Heart left ventricle (tissue), 16 donors: ENCODE results near the gene ZAP70. TPM values are rescaled to one million over a fixed set of nuclear protein-coding genes. Genes with fewer than 3 reads are reported as not detected.

Experiments
- ATAC-seq, 4 donors: fragments of 200-7000 bp; cut with Tn5 transposase; one replicate each; pipeline ENCODE4 v1.9.1; 2020 to 2022; ENCODE audit warnings: moderate library complexity in 4 of 4, mild to moderate bottlenecking in 3 of 4, moderate number of reproducible peaks in 1 of 4
- DNase-seq, 5 donors: peaks; one replicate each; pipeline ENCODE4 v3.0.0-alpha.2; 2020
- H3K27ac ChIP-seq, 12 donors: fragments of 200-600 bp; sonication (generic) in 4 of 12; one replicate each; pipeline versions ENCODE4 v1.5.0 to v1.8.0; 2016 to 2022; ENCODE audit warnings: mild to moderate bottlenecking in 2 of 12
- H3K27me3 ChIP-seq, 9 donors: fragments of 200-600 bp; sonication (generic) in 2 of 9; one replicate each; pipeline versions ENCODE4 v1.5.1 to v1.8.0; 2016 to 2022; ENCODE audit warnings: mild to moderate bottlenecking in 3 of 9
- H3K36me3 ChIP-seq, 9 donors: fragments of 200-600 bp; sonication (generic) in 2 of 9; one replicate each; pipeline versions ENCODE4 v1.5.0 to v1.8.0; 2018 to 2022; ENCODE audit warnings: mild to moderate bottlenecking in 2 of 9
- H3K4me1 ChIP-seq, 12 donors: fragments of 200-600 bp; sonication (generic) in 4 of 12; one replicate each; pipeline versions ENCODE4 v1.5.0 to v1.8.0; 2016 to 2022; ENCODE audit warnings: mild to moderate bottlenecking in 3 of 12
- H3K4me3 ChIP-seq, 12 donors: fragments of 200-600 bp; sonication (generic) in 4 of 12; one replicate each; pipeline versions ENCODE4 v1.5.0 to v1.8.0; 2017 to 2022; ENCODE audit warnings: mild to moderate bottlenecking in 9 of 12, moderate library complexity in 4 of 12
- H3K9me3 ChIP-seq, 12 donors: fragments of 200-600 bp; sonication (generic) in 4 of 12; one replicate each; pipeline versions ENCODE4 v1.5.0 to v1.8.0; 2016 to 2022; ENCODE audit warnings: mild to moderate bottlenecking in 1 of 12
- POLR2A ChIP-seq, 2 donors: fragments of 450-650 bp; IDR thresholded peaks; one replicate each; pipeline ENCODE4 v1.6.1; 2017; ENCODE audit warnings: antibody characterized with exemption in 2 of 2, mild to moderate bottlenecking in 2 of 2, moderate library complexity in 2 of 2
- WGBS, 4 donors: extraction: QIAGEN DNeasy Blood & Tissue Kit in 2 of 4; methylation state at CpG; one replicate each; pipeline versions ENCODE4 v1.1.5 to v1.1.7; 2013 to 2018; 5-methylcytosine and 5-hydroxymethylcytosine counted together
- intact Hi-C, 10 donors: fragments of 100-400 bp; cut with DNase I; formaldehyde crosslinking; loops; one replicate each; pipeline versions ENCODE4 v1.11.1 to v1.14.2; 2022
- long read RNA-seq, 3 donors: library from polyadenylated mRNA; unstranded; transcript quantifications; one replicate each; pipeline ENCODE4 v2.0.0, GENCODE V29; 2020 to 2021
- polyA plus RNA-seq, 2 donors: library from polyadenylated mRNA; stranded (reverse); fragments of 200-250 nt; gene quantifications; one replicate each; pipeline ENCODE4 v1.2.3, GENCODE V29; 2013
- total RNA-seq, 9 donors: library from RNA; depleted of rRNA in 2 of 9; stranded (reverse); fragments of >200 nt in 2 of 9; fragmentation: NEBNext Ultra II Directional in 3 of 9; extraction: Animal tissue kit (Norgen Biotek cat#: 25700) in 3 of 9; gene quantifications; one replicate each; pipeline versions ENCODE4 v1.1.0 to v1.2.4, GENCODE V29; 2016 to 2023
- TF ChIP-seq, protein P1 (sequence below), 12 donors: fragments of 200-600 bp; sonication (generic) in 4 of 12; IDR thresholded peaks; one replicate each; pipeline versions ENCODE4 v1.5.0 to v1.8.0; 2018 to 2022; ENCODE audit warnings: antibody characterized with exemption in 12 of 12, mild to moderate bottlenecking in 5 of 12
- donor health status: ischemic (EF 13 %, LVEDD 7.1; RV severe dilation, severe dysfunction).
- donor health status: healthy with polysubstance abuse.
- donor health status: DM: no; HTN: yes; CAD: no.
- donor health status: DM: no; HTN: no; CAD: no.
- donor health status: ischemic (EF 25% LVEDD 6.9; RV normal size, moderate dysfunction).
- donor health status: ischemic (EF 25% LVEDD 5.7; RV mildly dilated, moderate dysfunction).
- donor health status: healthy.
- donor health status: DM: yes; HTN: yes; CAD: no.
- donor health status: ischemic (EF 35%, LVEDD 5.7; RV mildly dilated, moderate dysfunction).
- donor health status: nonischemic (EF 11% LVEDD 7.7; RV severe dilation, severe dysfunction).
- donor health status: DM: yes; HTN: yes; CAD: no.
- donor health status: PGD.
- donor health status: ischemic (EF 29% LVEDD 5.4; RV normal size, mild dysfunction).
- donor health status: nonischemic (EF 23%, LVEDD 6.1; RV moderate dilation, normal function).

ZAP70 gene
- total RNA-seq, result 10 to 100 TPM in 1 of 9 donors, 1 to 10 TPM in 2, under 1 TPM in 5, not detected in 1; 0.16 to 13.5 (median 0.87) TPM
- under 1 TPM; 0.58 to 0.65 TPM for polyA plus RNA-seq
- long read RNA-seq, donor 1, result 0 reads
- long read RNA-seq, donor 2, result 0 reads
- long read RNA-seq, donor 3, result 0 reads

DNA sequence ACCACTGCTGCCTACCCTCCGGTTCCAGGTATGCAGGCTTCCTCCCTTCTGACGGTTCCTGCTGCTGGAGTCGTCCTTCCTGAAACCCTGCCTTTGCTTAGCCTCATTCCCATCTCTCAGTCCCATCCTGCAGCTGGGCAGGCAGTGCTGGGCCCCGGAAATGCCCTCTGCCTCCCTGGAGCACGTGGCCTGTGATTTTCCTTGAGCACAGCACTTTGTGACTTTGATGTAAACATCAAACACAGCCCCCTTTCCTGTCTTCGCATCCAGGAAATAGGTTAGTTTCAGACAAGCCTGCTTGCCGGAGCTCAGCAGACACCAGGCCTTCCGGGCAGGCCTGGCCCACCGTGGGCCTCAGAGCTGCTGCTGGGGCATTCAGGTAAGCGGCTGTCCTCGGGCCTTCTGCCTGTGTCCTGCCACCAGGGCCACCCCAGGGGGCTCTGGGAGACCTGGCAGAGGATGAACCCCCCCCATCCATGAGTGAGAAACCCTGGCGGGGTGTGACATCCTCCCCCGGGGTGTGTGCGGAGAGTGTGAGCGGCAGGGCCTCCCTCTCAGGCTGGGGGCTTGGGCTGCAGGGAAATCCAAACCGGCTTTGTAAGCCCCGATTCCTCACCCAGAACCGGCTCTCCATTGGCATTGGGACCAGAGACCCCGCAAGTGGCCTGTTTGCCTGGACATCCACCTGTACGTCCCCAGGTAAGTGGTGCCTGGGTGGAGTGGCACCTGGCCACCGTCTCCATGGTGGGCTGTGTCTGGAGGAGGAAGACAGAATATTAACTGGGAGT, at the start of gene ZAP70:
Gene ZAP70, plus strand, starts transcription at position 281 of the 788 bp plus-strand sequence. CDS start 10,461 bp downstream, outside the sequence.
- peak in 2 of 5 donors; percentile 23 to 63 for DNase-seq
- peak within 1 kb of the TSS in 1 of 12 donors; percentile 52 for H3K4me3 ChIP-seq

DNA sequence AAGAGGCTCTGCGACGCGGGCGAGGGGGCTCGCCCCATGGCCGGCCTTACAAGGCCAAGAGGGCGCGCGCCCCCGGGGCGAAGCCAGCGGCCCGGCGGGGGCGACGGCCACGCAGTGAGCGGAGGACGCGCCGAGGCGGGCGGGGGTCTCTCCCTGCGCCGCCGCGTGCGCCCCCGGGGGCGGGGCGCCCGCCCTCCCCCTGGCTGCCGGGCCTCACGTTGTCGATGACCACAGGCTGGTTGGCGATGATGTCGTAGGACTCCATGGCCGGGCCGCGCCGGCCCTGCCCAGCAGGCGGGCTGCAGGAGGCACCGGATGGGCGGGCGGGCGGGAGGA, 49.8 kb upstream of the ZAP70 start:
- Histone ChIP-seq H3K36me3 (peaks cover 0 to 17% (median 10%) of the 10 kb centered on the region in 9 donors), H3K27ac (peak overlapping the region; percentile 88 to 99 (median 96)), H3K9me3 (no peaks in the 10 kb centered on the region), H3K27me3 (no peaks in the 10 kb centered on the region), H3K4me1 (peaks cover 4 to 38% (median 30%) of the 10 kb centered on the region in 12 donors), H3K4me3 (peak overlapping the region; percentile 57 to 98 (median 68))
- TF ChIP-seq POLR2A (IDR thresholded peaks at IDR 0.05), result no peak
- TF ChIP-seq, protein P1, sequence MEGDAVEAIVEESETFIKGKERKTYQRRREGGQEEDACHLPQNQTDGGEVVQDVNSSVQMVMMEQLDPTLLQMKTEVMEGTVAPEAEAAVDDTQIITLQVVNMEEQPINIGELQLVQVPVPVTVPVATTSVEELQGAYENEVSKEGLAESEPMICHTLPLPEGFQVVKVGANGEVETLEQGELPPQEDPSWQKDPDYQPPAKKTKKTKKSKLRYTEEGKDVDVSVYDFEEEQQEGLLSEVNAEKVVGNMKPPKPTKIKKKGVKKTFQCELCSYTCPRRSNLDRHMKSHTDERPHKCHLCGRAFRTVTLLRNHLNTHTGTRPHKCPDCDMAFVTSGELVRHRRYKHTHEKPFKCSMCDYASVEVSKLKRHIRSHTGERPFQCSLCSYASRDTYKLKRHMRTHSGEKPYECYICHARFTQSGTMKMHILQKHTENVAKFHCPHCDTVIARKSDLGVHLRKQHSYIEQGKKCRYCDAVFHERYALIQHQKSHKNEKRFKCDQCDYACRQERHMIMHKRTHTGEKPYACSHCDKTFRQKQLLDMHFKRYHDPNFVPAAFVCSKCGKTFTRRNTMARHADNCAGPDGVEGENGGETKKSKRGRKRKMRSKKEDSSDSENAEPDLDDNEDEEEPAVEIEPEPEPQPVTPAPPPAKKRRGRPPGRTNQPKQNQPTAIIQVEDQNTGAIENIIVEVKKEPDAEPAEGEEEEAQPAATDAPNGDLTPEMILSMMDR (IDR thresholded peaks at IDR 0.05), result peak in 1 of 12 donors; percentile 14
- no peak for ATAC-seq
- no peak for DNase-seq
- intact Hi-C loops, result loop anchor here in 4 of 10 donors (1.0 to 2.0 kb wide), 2 partner anchors 17 kb away; partner anchors contain the start of gene COX5B (in 4 of the 4)
- 1% methylated on average over 33 to 46 of the region's 46 CpGs; no CpG with 5 or more reads in 1 of the 4 donors for WGBS, 4 donors

More for the DNA sequence above, at the start of gene ZAP70:
- no peak for TF ChIP-seq POLR2A (IDR thresholded peaks at IDR 0.05)
- TF ChIP-seq, protein P1 (IDR thresholded peaks at IDR 0.05), result no peak
- H3K36me3 ChIP-seq, result no peaks in the 10 kb centered on the region
- ATAC-seq, result no peak
- H3K27me3 ChIP-seq, result no peaks in the 10 kb centered on the region
- no peaks in the 10 kb centered on the region for H3K9me3 ChIP-seq
- H3K27ac ChIP-seq, result peak within 1 kb of the TSS in 1 of 12 donors; percentile 79
- intact Hi-C loops, result loop anchor here in 3 of 10 donors (5.0 kb wide), 2 partner anchors 34 to 674 kb away; no protein-coding TSS in a partner anchor
- H3K4me1 ChIP-seq, result peaks cover 0 to 9% (median 0%) of the 10 kb centered on the region in 12 donors
- WGBS, 4 donors, result 69 to 88% (median 75%) methylated on average over 11 to 21 of the region's 21 CpGs

DNA sequence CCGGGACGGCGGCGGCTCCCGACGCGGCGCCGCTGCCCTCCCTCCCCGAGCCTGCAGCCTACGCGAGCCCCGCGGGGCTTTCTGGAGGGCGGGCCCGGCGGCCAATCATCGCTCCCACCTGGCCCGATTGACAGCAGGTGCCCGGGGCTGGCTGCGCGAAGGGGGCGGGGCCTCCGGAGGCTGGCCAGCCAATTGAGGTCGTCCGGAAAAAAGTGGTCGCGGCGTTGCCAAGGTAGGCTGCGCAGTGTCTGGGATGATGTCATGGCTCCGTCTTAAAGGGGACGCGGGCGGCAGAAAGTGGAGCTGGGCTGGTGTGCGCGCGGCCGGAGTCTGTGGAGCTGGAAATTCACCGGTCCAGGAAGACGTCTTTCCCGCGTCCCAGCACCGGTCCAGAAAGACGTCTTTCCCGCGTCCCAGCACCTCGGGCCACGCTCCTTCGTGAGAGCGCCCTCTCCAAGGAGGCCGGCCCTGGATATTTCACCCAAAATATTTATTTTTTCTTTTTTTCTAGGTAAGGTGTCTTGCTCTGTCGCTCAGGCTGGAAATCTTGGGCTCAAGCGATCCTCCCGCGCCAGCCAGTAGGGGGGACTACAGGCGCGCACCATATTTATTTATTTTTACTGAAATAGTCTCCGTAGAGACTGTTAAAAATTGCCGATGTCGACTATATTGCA, 49.3 kb upstream of the ZAP70 start, which contains the start of gene ACTR1B:
Gene ACTR1B, minus strand, starts transcription at position 83 of the 674 bp plus-strand sequence. CDS start 154 bp downstream, outside the sequence.
- intact Hi-C loops, result loop anchor here in 8 of 10 donors (1.0 to 2.0 kb wide), 5 partner anchors 17 to 73 kb away; partner anchors contain the start of gene COX5B (in 4 of the 8)
- peak within 1 kb of the TSS; percentile 88 to 99 (median 96) for H3K27ac ChIP-seq
- DNase-seq (peak; percentile 98 to 99 (median 98)), ATAC-seq (peak; percentile 96 to 98 (median 96))
- H3K9me3 ChIP-seq, result no peaks in the 10 kb centered on the region
- peaks cover 0 to 15% (median 5%) of the 10 kb centered on the region in 9 donors for H3K36me3 ChIP-seq
- peaks cover 4 to 38% (median 30%) of the 10 kb centered on the region in 12 donors for H3K4me1 ChIP-seq
- peak in 1 of 2 donors; percentile 95 for TF ChIP-seq POLR2A (IDR thresholded peaks at IDR 0.05)
- TF ChIP-seq, protein P1 (IDR thresholded peaks at IDR 0.05), result peak; percentile 32 to 76 (median 58)
- H3K27me3 ChIP-seq, result no peaks in the 10 kb centered on the region
- 0 to 1% (median 0%) methylated on average over 24 to 60 of the region's 60 CpGs for WGBS, 4 donors
- peak within 1 kb of the TSS; percentile 57 to 98 (median 68) for H3K4me3 ChIP-seq
